IMR-90 (cell line): ENCODE data around the gene KLHL29. TPM values are rescaled to one million over a fixed set of nuclear protein-coding genes. Genes with fewer than 3 reads are reported as not detected.

Source experiments
- ATAC-seq: fragments of 200-7000 bp; cut with Tn5 transposase; 2 replicates; pipeline ENCODE4 v1.9.1; 2020; ENCODE audit warnings: low read depth, mild to moderate bottlenecking, moderate library complexity
- BruUV-seq: library from RNA; stranded (reverse); fragments of 400-500 nt; replicated peaks from 2 replicates; lab custom pipeline; 2021; lab: Mats Ljungman, UMichigan
- CTCF ChIA-PET: fragments of 300-600 bp; formaldehyde crosslinking; extraction: SDS; loops from one replicate; lab custom pipeline; 2021; ENCODE audit warnings: antibody characterized with exemption; lab: Yijun Ruan, JAX
- POLR2A ChIA-PET: fragments of 300-600 bp; sonication (Branson Sonifier 250); formaldehyde crosslinking; loops from one replicate; lab custom pipeline; 2022; ENCODE audit warnings: antibody characterized with exemption; ENCODE audit not compliant: unreplicated experiment; lab: Charles Lee
- DNase-seq: peaks from one replicate; pipeline ENCODE4 v3.0.0; 2013
- H2AFZ ChIP-seq: replicated peaks from 2 replicates; pipeline ENCODE3; 2013; ENCODE audit warnings: low read length, mild to moderate bottlenecking; ENCODE audit not compliant: poor library complexity
- H2AK5ac ChIP-seq: 2 replicates; pipeline ENCODE4 v1.6.1; 2013; ENCODE audit warnings: low read depth, low read length, inconsistent platforms
- H2AK9ac ChIP-seq: replicated peaks from 2 replicates; pipeline ENCODE3; 2013; ENCODE audit warnings: mild to moderate bottlenecking, low read depth, low read length, moderate library complexity; ENCODE audit not compliant: poor library complexity
- H2BK120ac ChIP-seq: 2 replicates; pipeline ENCODE4 v1.6.1; 2013; ENCODE audit warnings: low read depth, low read length, inconsistent platforms
- H2BK15ac ChIP-seq: 3 replicates; pipeline ENCODE4 v1.6.1; 2013; ENCODE audit warnings: low read depth, low read length, inconsistent platforms
- H2BK20ac ChIP-seq: 2 replicates; pipeline ENCODE4 v1.6.1; 2013; ENCODE audit warnings: low read depth, mild to moderate bottlenecking, inconsistent platforms, low read length, moderate library complexity
- H2BK5ac ChIP-seq: 2 replicates; pipeline ENCODE4 v1.6.1; 2013; ENCODE audit warnings: mild to moderate bottlenecking, low read depth, low read length, inconsistent platforms; ENCODE audit not compliant: poor library complexity, severe bottlenecking
- H3K14ac ChIP-seq: replicated peaks from 2 replicates; pipeline ENCODE4 v1.6.1; 2013; ENCODE audit warnings: low read depth, low read length, inconsistent platforms
- H3K18ac ChIP-seq: 2 replicates; pipeline ENCODE4 v1.6.1; 2013; ENCODE audit warnings: low read depth, low read length, control low read depth
- H3K23ac ChIP-seq: 2 replicates; pipeline ENCODE4 v1.6.1; 2013; ENCODE audit warnings: low read depth, low read length, inconsistent platforms
- H3K27ac ChIP-seq: 2 replicates; pipeline ENCODE4 v1.5.1; 2013; ENCODE audit warnings: mild to moderate bottlenecking, control low read depth, low read length; ENCODE audit not compliant: insufficient read depth
- H3K27me3 ChIP-seq: 2 replicates; pipeline ENCODE4 v1.6.1; 2013; ENCODE audit warnings: low read length; ENCODE audit not compliant: control insufficient read depth, insufficient read depth
- H3K36me3 ChIP-seq: 2 replicates; pipeline ENCODE4 v1.6.1; 2013; ENCODE audit warnings: low read length, mixed read lengths; ENCODE audit not compliant: control insufficient read depth, insufficient read depth
- H3K4ac ChIP-seq: 2 replicates; pipeline ENCODE4 v1.6.1; 2013; ENCODE audit warnings: low read depth, low read length, inconsistent platforms
- H3K4me1 ChIP-seq: 2 replicates; pipeline ENCODE4 v1.6.1; 2013; ENCODE audit warnings: low read length, mixed read lengths; ENCODE audit not compliant: control insufficient read depth, insufficient read depth
- H3K4me2 ChIP-seq: 2 replicates; pipeline ENCODE4 v1.6.1; 2013; ENCODE audit warnings: low read depth, mild to moderate bottlenecking, control low read depth, low read length, moderate library complexity
- H3K4me3 ChIP-seq: 2 replicates; pipeline ENCODE4 v1.5.1; 2013; ENCODE audit warnings: low read depth, mild to moderate bottlenecking, control low read depth, low read length, moderate library complexity; ENCODE audit not compliant: insufficient read depth
- H3K56ac ChIP-seq: 2 replicates; pipeline ENCODE4 v1.6.1; 2013; ENCODE audit warnings: low read length, inconsistent platforms; ENCODE audit not compliant: insufficient read depth; ENCODE audit errors: extremely low read depth
- H3K79me1 ChIP-seq, 2 experiments: 2 replicates each; pipeline ENCODE4 v1.6.1; 2013; ENCODE audit warnings: low read length in 2 of 2, inconsistent platforms in 1 of 2, low read depth in 1 of 2
- H3K9ac ChIP-seq: 2 replicates; pipeline ENCODE4 v1.6.1; 2013; ENCODE audit warnings: low read depth, low read length, control low read depth
- H3K9me1 ChIP-seq: 2 replicates; pipeline ENCODE4 v1.6.1; 2013; ENCODE audit warnings: low read length, inconsistent platforms; ENCODE audit not compliant: insufficient read depth
- H3K9me3 ChIP-seq: 2 replicates; pipeline ENCODE4 v1.6.1; 2013; ENCODE audit warnings: low read length; ENCODE audit not compliant: control insufficient read depth, insufficient read depth
- H4K20me1 ChIP-seq: 2 replicates; pipeline ENCODE4 v1.6.1; 2013; ENCODE audit warnings: low read length, inconsistent platforms; ENCODE audit not compliant: insufficient read depth
- H4K5ac ChIP-seq: 2 replicates; pipeline ENCODE4 v1.6.1; 2013; ENCODE audit warnings: mild to moderate bottlenecking, low read depth, low read length, control low read depth
- H4K8ac ChIP-seq, 2 experiments: 2 replicates each; pipeline ENCODE4 v1.6.1; 2013; ENCODE audit warnings: low read depth in 2 of 2, low read length in 2 of 2, control low read depth in 1 of 2, inconsistent platforms in 1 of 2
- H4K91ac ChIP-seq: 2 replicates; pipeline ENCODE4 v1.6.1; 2013; ENCODE audit warnings: low read depth, low read length, inconsistent platforms; ENCODE audit not compliant: insufficient read depth
- CEBPB ChIP-seq: IDR thresholded peaks from 2 replicates; pipeline ENCODE4 v1.6.1; 2012; ENCODE audit warnings: low read depth, low read length, improper control_type of control experiment
- MXI1 ChIP-seq: IDR thresholded peaks from 2 replicates; pipeline ENCODE4 v1.6.1; 2012; ENCODE audit warnings: low read depth, mild to moderate bottlenecking, low read length, moderate library complexity, borderline replicate concordance
- NFE2L2 ChIP-seq: fragments of 150-350 bp; IDR thresholded peaks from 2 replicates; pipeline ENCODE4 v1.6.1; 2016; ENCODE audit warnings: low read depth, mild to moderate bottlenecking, low read length
- POLR2A ChIP-seq: IDR thresholded peaks from 2 replicates; pipeline ENCODE4 v1.6.1; 2012; ENCODE audit warnings: mild to moderate bottlenecking, low read depth, low read length
- RAD21 ChIP-seq: IDR thresholded peaks from 2 replicates; pipeline ENCODE4 v1.6.1; 2012; ENCODE audit warnings: low read length, improper control_type of control experiment
- RCOR1 ChIP-seq: IDR thresholded peaks from 2 replicates; pipeline ENCODE4 v1.6.1; 2012; ENCODE audit warnings: mild to moderate bottlenecking, low read length, improper control_type of control experiment; ENCODE audit not compliant: insufficient replicate concordance
- RFX5 ChIP-seq: IDR thresholded peaks from 2 replicates; pipeline ENCODE4 v1.8.0; 2012; ENCODE audit warnings: low read depth, mild to moderate bottlenecking, low read length, moderate library complexity
- WGBS, 2 experiments: methylation state at CpG; one replicate each; pipeline versions ENCODE4 v1.1.5 to v1.1.7; 2013; ENCODE audit warnings: missing lambda C conversion rate in 2 of 2; ENCODE audit not compliant: insufficient read length in 1 of 2; ENCODE audit errors: extremely low coverage in 2 of 2; 5-methylcytosine and 5-hydroxymethylcytosine counted together
- dilution Hi-C: fragments of 300-500 bp; cut with HindIII; formaldehyde crosslinking; loops from one replicate; pipeline ENCODE4 v1.14.3; 2018; ENCODE audit warnings: low sequenced_read_pairs; ENCODE audit not compliant: unreplicated experiment
- in situ Hi-C: fragments of 300-500 bp; cut with MboI; formaldehyde crosslinking; loops from 3 replicates; pipeline ENCODE4 v1.14.3; 2019; ENCODE audit warnings: low sequenced_read_pairs, inconsistent platforms, mixed read lengths
- intact Hi-C: fragments of 100-400 bp; cut with micrococcal nuclease; formaldehyde crosslinking; loops from 2 replicates; pipeline ENCODE4 v1.10.0; 2022
- polyA plus RNA-seq, 3 experiments: library from polyadenylated mRNA; depleted of rRNA; stranded (reverse); fragments of >200 nt; gene quantifications; 2 replicates each; pipeline ENCODE4 v1.2.3, GENCODE V29; 2012; ENCODE audit warnings: low replicate concordance in 1 of 3
- total RNA-seq: library from RNA; depleted of rRNA; stranded (reverse); fragments of >200 nt; gene quantifications from 2 replicates; pipeline ENCODE4 v1.2.3, GENCODE V29; 2012
- TF ChIP-seq, protein P1 (sequence below): conservative IDR thresholded peaks from 2 replicates; pipeline ENCODE4 v1.5.1; 2012; ENCODE audit warnings: mild to moderate bottlenecking, low read depth, low read length, improper control_type of control experiment
- TF ChIP-seq, protein P2 (sequence below): fragments of 150-350 bp; IDR thresholded peaks from 2 replicates; pipeline ENCODE4 v1.6.1; 2016; ENCODE audit warnings: low read depth, mild to moderate bottlenecking, low read length, moderate library complexity, borderline replicate concordance
- TF ChIP-seq, protein P3 (sequence below): fragments of 150-350 bp; IDR thresholded peaks from 2 replicates; pipeline ENCODE4 v1.6.1; 2017; ENCODE audit warnings: mild to moderate bottlenecking, antibody characterized with exemption, low read length, low read depth

The KLHL29 gene
- total and polyA plus RNA-seq, 2 of the 4 experiments (the other 2 are of a cell fraction), result 2.0 to 8.0 TPM

DNA sequence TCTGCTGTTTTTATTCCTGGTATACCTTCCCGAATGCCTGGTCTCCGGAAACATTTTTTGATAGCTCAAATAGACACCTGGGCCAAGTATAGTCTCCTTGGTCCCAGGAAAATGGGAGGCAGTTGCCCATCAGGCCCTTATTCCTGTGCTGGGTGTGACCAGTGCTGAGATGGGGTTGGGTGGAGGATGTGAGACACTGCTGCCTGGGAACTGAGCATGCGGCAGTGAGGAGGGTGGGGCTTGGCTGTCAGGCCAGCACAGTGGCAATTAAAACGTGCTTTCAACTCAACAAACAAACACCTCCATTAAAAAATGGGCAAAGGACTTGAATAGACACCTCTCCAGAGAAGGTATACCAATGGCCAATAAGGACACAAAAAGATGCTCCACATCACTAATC, 12.5 kb downstream of the KLHL29 start:
- no CpG with 5 or more reads among the region's 4 CpGs for WGBS, 2 experiments
- DNase-seq (no peak), ATAC-seq (no peak)
- Histone ChIP-seq H2BK5ac (no peak overlapping the region), H3K4ac (no peak overlapping the region), H3K9me1 (peaks cover 4% of the 10 kb centered on the region; the same call in 1 of the 2 replicates), H3K27me3 (no peaks in the 10 kb centered on the region), H3K27ac (no peak overlapping the region), H3K9ac (no peak overlapping the region), H2AK5ac (no peak overlapping the region), H4K20me1 (peaks cover 10% of the 10 kb centered on the region; the same call in 1 of the 2 replicates), H3K36me3 (no peaks in the 10 kb centered on the region), H4K91ac (no peak overlapping the region), H3K4me3 (no peak overlapping the region), H2AFZ (no peak overlapping the region), H4K8ac (no peak overlapping the region), H3K56ac (no peak overlapping the region), H2BK20ac (no peak overlapping the region), H3K18ac (no peak overlapping the region), H2BK120ac (no peak overlapping the region), H3K4me1 (no peaks in the 10 kb centered on the region), H4K5ac (no peak overlapping the region), H3K23ac (no peak overlapping the region), H2AK9ac (no peak overlapping the region), H3K9me3 (no peaks in the 10 kb centered on the region), H3K79me1 (peaks cover 17 to 35% of the 10 kb centered on the region in 2 experiments), H3K14ac (no peak overlapping the region), H2BK15ac (no peak overlapping the region), H3K4me2 (no peak overlapping the region)
- CTCF ChIA-PET, result no interaction called here
- no peak for TF ChIP-seq RFX5
- no peak for TF ChIP-seq MXI1
- TF ChIP-seq NFE2L2, result no peak
- no peak for TF ChIP-seq RCOR1
- TF ChIP-seq, protein P1, sequence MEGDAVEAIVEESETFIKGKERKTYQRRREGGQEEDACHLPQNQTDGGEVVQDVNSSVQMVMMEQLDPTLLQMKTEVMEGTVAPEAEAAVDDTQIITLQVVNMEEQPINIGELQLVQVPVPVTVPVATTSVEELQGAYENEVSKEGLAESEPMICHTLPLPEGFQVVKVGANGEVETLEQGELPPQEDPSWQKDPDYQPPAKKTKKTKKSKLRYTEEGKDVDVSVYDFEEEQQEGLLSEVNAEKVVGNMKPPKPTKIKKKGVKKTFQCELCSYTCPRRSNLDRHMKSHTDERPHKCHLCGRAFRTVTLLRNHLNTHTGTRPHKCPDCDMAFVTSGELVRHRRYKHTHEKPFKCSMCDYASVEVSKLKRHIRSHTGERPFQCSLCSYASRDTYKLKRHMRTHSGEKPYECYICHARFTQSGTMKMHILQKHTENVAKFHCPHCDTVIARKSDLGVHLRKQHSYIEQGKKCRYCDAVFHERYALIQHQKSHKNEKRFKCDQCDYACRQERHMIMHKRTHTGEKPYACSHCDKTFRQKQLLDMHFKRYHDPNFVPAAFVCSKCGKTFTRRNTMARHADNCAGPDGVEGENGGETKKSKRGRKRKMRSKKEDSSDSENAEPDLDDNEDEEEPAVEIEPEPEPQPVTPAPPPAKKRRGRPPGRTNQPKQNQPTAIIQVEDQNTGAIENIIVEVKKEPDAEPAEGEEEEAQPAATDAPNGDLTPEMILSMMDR, result no peak
- TF ChIP-seq, protein P2, sequence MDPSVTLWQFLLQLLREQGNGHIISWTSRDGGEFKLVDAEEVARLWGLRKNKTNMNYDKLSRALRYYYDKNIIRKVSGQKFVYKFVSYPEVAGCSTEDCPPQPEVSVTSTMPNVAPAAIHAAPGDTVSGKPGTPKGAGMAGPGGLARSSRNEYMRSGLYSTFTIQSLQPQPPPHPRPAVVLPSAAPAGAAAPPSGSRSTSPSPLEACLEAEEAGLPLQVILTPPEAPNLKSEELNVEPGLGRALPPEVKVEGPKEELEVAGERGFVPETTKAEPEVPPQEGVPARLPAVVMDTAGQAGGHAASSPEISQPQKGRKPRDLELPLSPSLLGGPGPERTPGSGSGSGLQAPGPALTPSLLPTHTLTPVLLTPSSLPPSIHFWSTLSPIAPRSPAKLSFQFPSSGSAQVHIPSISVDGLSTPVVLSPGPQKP, result no peak
- TF ChIP-seq CEBPB, result no peak
- TF ChIP-seq, protein P3, sequence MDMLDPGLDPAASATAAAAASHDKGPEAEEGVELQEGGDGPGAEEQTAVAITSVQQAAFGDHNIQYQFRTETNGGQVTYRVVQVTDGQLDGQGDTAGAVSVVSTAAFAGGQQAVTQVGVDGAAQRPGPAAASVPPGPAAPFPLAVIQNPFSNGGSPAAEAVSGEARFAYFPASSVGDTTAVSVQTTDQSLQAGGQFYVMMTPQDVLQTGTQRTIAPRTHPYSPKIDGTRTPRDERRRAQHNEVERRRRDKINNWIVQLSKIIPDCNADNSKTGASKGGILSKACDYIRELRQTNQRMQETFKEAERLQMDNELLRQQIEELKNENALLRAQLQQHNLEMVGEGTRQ, result no peak
- TF ChIP-seq RAD21, result no peak
- TF ChIP-seq POLR2A, result no peak
- intact Hi-C loops (no loop called here), in situ Hi-C loops (loop anchor here (25.0 kb wide), 1 partner anchor 365 kb away; no protein-coding TSS in a partner anchor), dilution Hi-C loops (no loop called here)
- POLR2A ChIA-PET, result no interaction called here
- no TSS peak for BruUV-seq
